GM12874 (cell line): Measurements from ENCODE around the gene ABHD6.

Experiments used
- CTCF ChIP-seq: IDR thresholded peaks from 2 replicates; pipeline ENCODE4 v1.5.1; 2011; ENCODE audit warnings: low read depth, mild to moderate bottlenecking, control low read depth, low read length, moderate library complexity; ENCODE audit not compliant: insufficient read depth

ABHD6 gene

GRCh38 chr3:58192069-58192468, 45.5 kb upstream of the ABHD6 start:
- TF ChIP-seq CTCF, result no peak

- no peak for TF ChIP-seq CTCF
These were observed 43.7 kb upstream of the ABHD6 start for GRCh38 chr3:58193682-58194407.

GRCh38 chr3:58197588-58197987, 40.0 kb upstream of the ABHD6 start:
- no peak for TF ChIP-seq CTCF

- no peak for TF ChIP-seq CTCF
These were observed 39.2 kb upstream of the ABHD6 start for GRCh38 chr3:58198362-58198761.

GRCh38 chr3:58198804-58199203, 38.8 kb upstream of the ABHD6 start:
- TF ChIP-seq CTCF, result no peak

- no peak for TF ChIP-seq CTCF
These were observed 37.4 kb upstream of the ABHD6 start for GRCh38 chr3:58200121-58200709.

GRCh38 chr3:58200846-58201355, 36.7 kb upstream of the ABHD6 start:
- no peak for TF ChIP-seq CTCF
